HG03103 (cell line): ENCODE results near the gene METTL1.
A peak's percentile ranks its signal among the peaks of the same experiment; 100 is the strongest.

Experiments
- ATAC-seq: cut with Tn5 transposase; IDR thresholded peaks from one replicate; pipeline ENCODE4 v1.9.1; 2021; ENCODE audit warnings: low read depth; ENCODE audit not compliant: unreplicated experiment

Gene METTL1

GRCh38 chr12:57755454-57756372 is 16.2 kb downstream of the METTL1 start:
- no peak for ATAC-seq

GRCh38 chr12:57755194-57755453 is 16.8 kb downstream of the METTL1 start:
- no peak for ATAC-seq

- ATAC-seq: peak; percentile 37
Measured at GRCh38 chr12:57754411-57755193, 17.3 kb downstream of the METTL1 start, which contains the start of gene MARCHF9. MARCHF9 (plus strand) TSS chr12:57755103; CDS start chr12:57755529, 426 bp downstream.

- ATAC-seq: no peak
Measured at GRCh38 chr12:57753756-57754337, 18.1 kb downstream of the METTL1 start.

- no peak for ATAC-seq
Measured at GRCh38 chr12:57752668-57753000, 19.3 kb downstream of the METTL1 start.

GRCh38 chr12:57751788-57752667 is 19.9 kb downstream of the METTL1 start, which contains the start of gene CDK4:
CDK4 (minus strand) TSS chr12:57752310; CDS start chr12:57751717, 593 bp downstream.
- ATAC-seq: peak; percentile 53

GRCh38 chr12:57751432-57751787 is 20.5 kb downstream of the METTL1 start:
- no peak for ATAC-seq

- no peak for ATAC-seq
Measured at GRCh38 chr12:57750561-57751431, 21.1 kb downstream of the METTL1 start.

GRCh38 chr12:57749061-57749460 is 22.8 kb downstream of the METTL1 start:
- no peak for ATAC-seq

- ATAC-seq: no peak
Measured at GRCh38 chr12:57746025-57746424, 25.9 kb downstream of the METTL1 start.

GRCh38 chr12:57745485-57745881 is 26.4 kb downstream of the METTL1 start:
- ATAC-seq: no peak

- ATAC-seq: peak; percentile 60
Measured at GRCh38 chr12:57744777-57745484, 27.0 kb downstream of the METTL1 start, which contains the start of gene TSPAN31. TSPAN31 (plus strand) TSS chr12:57745039; CDS start chr12:57745155, 116 bp downstream.

GRCh38 chr12:57744194-57744776 is 27.6 kb downstream of the METTL1 start:
- ATAC-seq: peak; percentile 27

- ATAC-seq: no peak
Measured at GRCh38 chr12:57743769-57744168, 28.1 kb downstream of the METTL1 start.

- peak; percentile 53 for ATAC-seq
Measured at GRCh38 chr12:57741844-57742738, 29.8 kb downstream of the METTL1 start.

- no peak for ATAC-seq
Measured at GRCh38 chr12:57741413-57741789, 30.5 kb downstream of the METTL1 start.

- peak; percentile 47 for ATAC-seq
Measured at GRCh38 chr12:57740656-57741412, 31.1 kb downstream of the METTL1 start.
